HepG2 (cell line): Measurements from ENCODE around the gene GDA. TPM values are rescaled to one million over a fixed set of nuclear protein-coding genes. Genes with fewer than 3 reads are reported as not detected.
A peak's percentile ranks its signal among the peaks of the same experiment; 100 is the strongest.

ENCODE experiments used
- ARHGAP35 ChIP-seq: sonication (generic); formaldehyde crosslinking; IDR thresholded peaks from 2 replicates; pipeline ENCODE4 v1.9.0; 2022; ENCODE audit warnings: mild to moderate bottlenecking, inconsistent platforms, moderate library complexity, missing genetic modification reagents, borderline replicate concordance
- CCAR2 ChIP-seq: fragments of 200-400 bp; formaldehyde crosslinking; optimal IDR thresholded peaks from 2 replicates; pipeline ENCODE3; 2018; ENCODE audit warnings: low read depth, mild to moderate bottlenecking, low read length, moderate library complexity
- ETV5 ChIP-seq: IDR thresholded peaks from 2 replicates; pipeline ENCODE4 v1.6.1; 2018; ENCODE audit warnings: missing biosample characterization, missing genetic modification reagents, inconsistent platforms, borderline replicate concordance
- HNF1B ChIP-seq: sonication (generic); formaldehyde crosslinking; IDR thresholded peaks from 2 replicates; pipeline ENCODE4 v1.5.1; 2020; ENCODE audit warnings: mild to moderate bottlenecking, moderate library complexity, missing genetic modification reagents
- KDM5A ChIP-seq: fragments of 200-600 bp; sonication (generic); IDR thresholded peaks from 2 replicates; pipeline ENCODE4 v1.7.0; 2018; ENCODE audit warnings: antibody characterized with exemption, mild to moderate bottlenecking, low read length, borderline replicate concordance
- MAFF ChIP-seq: IDR thresholded peaks from 2 replicates; pipeline ENCODE4 v1.6.1; 2011; ENCODE audit warnings: low read depth, low read length, improper control_type of control experiment
- POGZ ChIP-seq: sonication (generic); formaldehyde crosslinking; IDR thresholded peaks from 2 replicates; pipeline ENCODE4 v1.4.0; 2020; ENCODE audit warnings: mild to moderate bottlenecking, missing genetic modification reagents
- SNAPC2 ChIP-seq: sonication (generic); formaldehyde crosslinking; IDR thresholded peaks from 2 replicates; pipeline ENCODE4 v1.8.1; 2022; ENCODE audit warnings: mild to moderate bottlenecking, missing genetic modification reagents
- ZNF329 ChIP-seq: sonication (generic); formaldehyde crosslinking; IDR thresholded peaks from 2 replicates; pipeline ENCODE4 v1.9.0; 2021; ENCODE audit warnings: low read depth, mild to moderate bottlenecking, missing genetic modification reagents
- ZNF451 ChIP-seq: sonication (generic); formaldehyde crosslinking; IDR thresholded peaks from 2 replicates; pipeline ENCODE4 v1.5.0; 2020; ENCODE audit warnings: mild to moderate bottlenecking, missing genetic modification reagents
- ZNF562 ChIP-seq: sonication (generic); formaldehyde crosslinking; IDR thresholded peaks from 2 replicates; pipeline ENCODE4 v1.8.0; 2022; ENCODE audit warnings: missing genetic modification reagents, borderline replicate concordance
- ZNF644 ChIP-seq: IDR thresholded peaks from 2 replicates; pipeline ENCODE4 v1.6.1; 2016; ENCODE audit warnings: low read depth
- ZNF709 ChIP-seq: sonication (generic); formaldehyde crosslinking; IDR thresholded peaks from 2 replicates; pipeline ENCODE4 v1.5.0; 2020; ENCODE audit warnings: mild to moderate bottlenecking, missing genetic modification reagents
- ZNF780A ChIP-seq: sonication (generic); formaldehyde crosslinking; IDR thresholded peaks from 2 replicates; pipeline ENCODE4 v1.8.0; 2022; ENCODE audit warnings: mild to moderate bottlenecking, missing genetic modification reagents, moderate library complexity
- ZNF816 ChIP-seq: sonication (generic); formaldehyde crosslinking; IDR thresholded peaks from 2 replicates; pipeline ENCODE4 v1.8.0; 2022; ENCODE audit warnings: missing genetic modification reagents, mild to moderate bottlenecking, borderline replicate concordance
- polyA plus RNA-seq, 8 experiments: library from polyadenylated mRNA; depleted of rRNA in 3 of 8; stranded (reverse) in 7 of 8; unstranded in 1 of 8; fragments of >200 nt; fragmentation: Illumina TruSeq in 4 of 8; extraction: Trizol in 4 of 8; gene quantifications; 2 replicates each; pipeline versions ENCODE4 v1.2.1 to v1.2.3, GENCODE V29; 2011 to 2016; ENCODE audit warnings: low read depth in 4 of 8, missing spikeins in 1 of 8, mixed read lengths in 1 of 8; ENCODE audit not compliant: insufficient read depth in 1 of 8
- total RNA-seq, 5 experiments: library from RNA; depleted of rRNA; stranded (reverse); fragments of >200 nt; fragmentation: Illumina TruSeq; extraction: Trizol; gene quantifications; 2 replicates each; pipeline ENCODE4 v1.2.3, GENCODE V29; 2016; ENCODE audit warnings: low read depth in 1 of 5
- TF ChIP-seq, protein P1 (sequence below): sonication (generic); formaldehyde crosslinking; IDR thresholded peaks from 2 replicates; pipeline ENCODE4 v1.4.0; 2020; ENCODE audit warnings: missing genetic modification reagents
- TF ChIP-seq, protein P2 (sequence below): sonication (generic); formaldehyde crosslinking; IDR thresholded peaks from 2 replicates; pipeline ENCODE4 v1.5.0; 2020; ENCODE audit warnings: mild to moderate bottlenecking, missing genetic modification reagents
- TF ChIP-seq, protein P3 (sequence below): sonication (generic); formaldehyde crosslinking; IDR thresholded peaks from 2 replicates; pipeline ENCODE4 v1.5.1; 2020; ENCODE audit warnings: mild to moderate bottlenecking, missing genetic modification reagents, borderline replicate concordance

GDA gene
- total and polyA plus RNA-seq, 2 of the 13 experiments (the other 11 are each of a cell fraction or from before 2014, with no cell fraction given) = 0.15 to 0.99 TPM

- TF ChIP-seq, protein P1, sequence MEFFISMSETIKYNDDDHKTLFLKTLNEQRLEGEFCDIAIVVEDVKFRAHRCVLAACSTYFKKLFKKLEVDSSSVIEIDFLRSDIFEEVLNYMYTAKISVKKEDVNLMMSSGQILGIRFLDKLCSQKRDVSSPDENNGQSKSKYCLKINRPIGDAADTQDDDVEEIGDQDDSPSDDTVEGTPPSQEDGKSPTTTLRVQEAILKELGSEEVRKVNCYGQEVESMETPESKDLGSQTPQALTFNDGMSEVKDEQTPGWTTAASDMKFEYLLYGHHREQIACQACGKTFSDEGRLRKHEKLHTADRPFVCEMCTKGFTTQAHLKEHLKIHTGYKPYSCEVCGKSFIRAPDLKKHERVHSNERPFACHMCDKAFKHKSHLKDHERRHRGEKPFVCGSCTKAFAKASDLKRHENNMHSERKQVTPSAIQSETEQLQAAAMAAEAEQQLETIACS (CRISPR knock-in tag) = no peak
- TF ChIP-seq ZNF816 (CRISPR knock-in tag) = no peak
- TF ChIP-seq ETV5 (CRISPR knock-in tag) = peak; percentile 48; the same call in 1 of the 2 replicates
- no peak for TF ChIP-seq ARHGAP35 (CRISPR knock-in tag)
- no peak for TF ChIP-seq ZNF780A (CRISPR knock-in tag)
- TF ChIP-seq SNAPC2 (CRISPR knock-in tag) = no peak
- TF ChIP-seq MAFF = peak; percentile 69
- no peak for TF ChIP-seq ZNF451 (CRISPR knock-in tag)
- TF ChIP-seq HNF1B (CRISPR knock-in tag) = peak; percentile 97
- TF ChIP-seq ZNF709 (CRISPR knock-in tag) = no peak
- TF ChIP-seq, protein P2, sequence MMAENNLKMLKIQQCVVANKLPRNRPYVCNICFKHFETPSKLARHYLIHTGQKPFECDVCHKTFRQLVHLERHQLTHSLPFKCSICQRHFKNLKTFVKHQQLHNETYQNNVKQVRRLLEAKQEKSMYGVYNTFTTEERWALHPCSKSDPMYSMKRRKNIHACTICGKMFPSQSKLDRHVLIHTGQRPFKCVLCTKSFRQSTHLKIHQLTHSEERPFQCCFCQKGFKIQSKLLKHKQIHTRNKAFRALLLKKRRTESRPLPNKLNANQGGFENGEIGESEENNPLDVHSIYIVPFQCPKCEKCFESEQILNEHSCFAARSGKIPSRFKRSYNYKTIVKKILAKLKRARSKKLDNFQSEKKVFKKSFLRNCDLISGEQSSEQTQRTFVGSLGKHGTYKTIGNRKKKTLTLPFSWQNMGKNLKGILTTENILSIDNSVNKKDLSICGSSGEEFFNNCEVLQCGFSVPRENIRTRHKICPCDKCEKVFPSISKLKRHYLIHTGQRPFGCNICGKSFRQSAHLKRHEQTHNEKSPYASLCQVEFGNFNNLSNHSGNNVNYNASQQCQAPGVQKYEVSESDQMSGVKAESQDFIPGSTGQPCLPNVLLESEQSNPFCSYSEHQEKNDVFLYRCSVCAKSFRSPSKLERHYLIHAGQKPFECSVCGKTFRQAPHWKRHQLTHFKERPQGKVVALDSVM = no peak
- peak; percentile 77; the same call in 1 of the 2 replicates for TF ChIP-seq POGZ
- no peak for TF ChIP-seq KDM5A
- peak; percentile 74 for TF ChIP-seq ZNF644 (CRISPR knock-in tag)
- no peak for TF ChIP-seq ZNF329
- no peak for TF ChIP-seq CCAR2
- TF ChIP-seq, protein P3, sequence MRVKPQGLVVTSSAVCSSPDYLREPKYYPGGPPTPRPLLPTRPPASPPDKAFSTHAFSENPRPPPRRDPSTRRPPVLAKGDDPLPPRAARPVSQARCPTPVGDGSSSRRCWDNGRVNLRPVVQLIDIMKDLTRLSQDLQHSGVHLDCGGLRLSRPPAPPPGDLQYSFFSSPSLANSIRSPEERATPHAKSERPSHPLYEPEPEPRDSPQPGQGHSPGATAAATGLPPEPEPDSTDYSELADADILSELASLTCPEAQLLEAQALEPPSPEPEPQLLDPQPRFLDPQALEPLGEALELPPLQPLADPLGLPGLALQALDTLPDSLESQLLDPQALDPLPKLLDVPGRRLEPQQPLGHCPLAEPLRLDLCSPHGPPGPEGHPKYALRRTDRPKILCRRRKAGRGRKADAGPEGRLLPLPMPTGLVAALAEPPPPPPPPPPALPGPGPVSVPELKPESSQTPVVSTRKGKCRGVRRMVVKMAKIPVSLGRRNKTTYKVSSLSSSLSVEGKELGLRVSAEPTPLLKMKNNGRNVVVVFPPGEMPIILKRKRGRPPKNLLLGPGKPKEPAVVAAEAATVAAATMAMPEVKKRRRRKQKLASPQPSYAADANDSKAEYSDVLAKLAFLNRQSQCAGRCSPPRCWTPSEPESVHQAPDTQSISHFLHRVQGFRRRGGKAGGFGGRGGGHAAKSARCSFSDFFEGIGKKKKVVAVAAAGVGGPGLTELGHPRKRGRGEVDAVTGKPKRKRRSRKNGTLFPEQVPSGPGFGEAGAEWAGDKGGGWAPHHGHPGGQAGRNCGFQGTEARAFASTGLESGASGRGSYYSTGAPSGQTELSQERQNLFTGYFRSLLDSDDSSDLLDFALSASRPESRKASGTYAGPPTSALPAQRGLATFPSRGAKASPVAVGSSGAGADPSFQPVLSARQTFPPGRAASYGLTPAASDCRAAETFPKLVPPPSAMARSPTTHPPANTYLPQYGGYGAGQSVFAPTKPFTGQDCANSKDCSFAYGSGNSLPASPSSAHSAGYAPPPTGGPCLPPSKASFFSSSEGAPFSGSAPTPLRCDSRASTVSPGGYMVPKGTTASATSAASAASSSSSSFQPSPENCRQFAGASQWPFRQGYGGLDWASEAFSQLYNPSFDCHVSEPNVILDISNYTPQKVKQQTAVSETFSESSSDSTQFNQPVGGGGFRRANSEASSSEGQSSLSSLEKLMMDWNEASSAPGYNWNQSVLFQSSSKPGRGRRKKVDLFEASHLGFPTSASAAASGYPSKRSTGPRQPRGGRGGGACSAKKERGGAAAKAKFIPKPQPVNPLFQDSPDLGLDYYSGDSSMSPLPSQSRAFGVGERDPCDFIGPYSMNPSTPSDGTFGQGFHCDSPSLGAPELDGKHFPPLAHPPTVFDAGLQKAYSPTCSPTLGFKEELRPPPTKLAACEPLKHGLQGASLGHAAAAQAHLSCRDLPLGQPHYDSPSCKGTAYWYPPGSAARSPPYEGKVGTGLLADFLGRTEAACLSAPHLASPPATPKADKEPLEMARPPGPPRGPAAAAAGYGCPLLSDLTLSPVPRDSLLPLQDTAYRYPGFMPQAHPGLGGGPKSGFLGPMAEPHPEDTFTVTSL = peak; percentile 80; the same call in 1 of the 2 replicates
- no peak for TF ChIP-seq ZNF562 (CRISPR knock-in tag)
These were observed 19.7 kb upstream of the GDA start (continued) for GRCh38 chr9:72129271-72130156.
